KOPT-K1 (cell line): ENCODE data around the gene MSANTD2.
A peak's percentile ranks its signal among the peaks of the same experiment; 100 is the strongest.

Source experiments
- H3K27ac ChIP-seq: fragments of 200-600 bp; sonication (generic); 2 replicates; pipeline ENCODE4 v1.5.1; 2016; ENCODE audit warnings: antibody characterized with exemption, mild to moderate bottlenecking, low read depth, low read length; ENCODE audit not compliant: poor library complexity, severe bottlenecking
- H3K36me3 ChIP-seq: fragments of 200-600 bp; sonication (generic); 2 replicates; pipeline ENCODE4 v1.5.1; 2017; ENCODE audit warnings: antibody characterized with exemption, mild to moderate bottlenecking, low read length, moderate library complexity; ENCODE audit not compliant: insufficient read depth
- H3K9me3 ChIP-seq: fragments of 200-600 bp; sonication (generic); 2 replicates; pipeline ENCODE4 v1.5.1; 2017; ENCODE audit warnings: antibody characterized with exemption, low read length, mild to moderate bottlenecking; ENCODE audit not compliant: insufficient read depth, poor library complexity, severe bottlenecking

MSANTD2 gene

DNA sequence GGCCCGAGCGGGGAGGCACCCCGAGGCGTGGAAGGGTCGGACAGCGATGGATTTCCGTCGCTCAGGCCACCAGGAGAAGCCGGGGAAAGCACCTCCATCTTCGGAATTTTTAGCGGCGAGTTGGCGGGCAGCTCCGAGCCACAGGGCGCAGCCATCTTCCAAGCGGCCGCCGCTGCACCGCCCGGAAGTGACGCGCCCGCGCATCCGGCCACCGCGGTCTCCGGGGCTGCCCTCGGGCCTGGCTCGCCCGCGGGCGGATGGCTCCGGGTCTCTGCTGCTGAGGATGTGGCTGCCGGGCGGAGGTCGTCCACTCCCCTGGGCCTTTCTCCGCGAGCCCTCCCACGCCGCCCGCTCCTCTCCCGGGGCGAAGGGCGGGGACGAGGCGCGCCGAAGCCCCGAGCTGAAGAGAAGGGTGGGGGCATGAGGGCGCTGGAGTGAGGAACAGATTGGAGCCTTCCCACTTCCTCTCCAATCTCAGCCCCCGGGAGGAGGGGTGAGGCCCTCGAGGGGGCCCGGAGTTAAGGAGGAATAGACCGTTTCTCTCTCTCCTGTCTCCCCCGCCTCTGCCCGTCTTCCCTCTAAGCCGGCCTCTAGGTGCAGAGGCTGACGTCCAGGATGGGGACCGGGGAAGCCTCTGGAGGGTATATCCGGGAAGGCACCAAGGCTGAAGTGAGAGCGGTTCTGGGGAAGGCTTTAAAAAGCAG is at the start of gene MSANTD2:
MSANTD2 (minus strand) TSS at position 181 of the 704 bp plus-strand sequence; CDS start at position 155, 26 bp downstream.
- H3K27ac ChIP-seq: peak within 1 kb of the TSS; percentile 61
- no peaks in the 10 kb centered on the region for H3K36me3 ChIP-seq
- no peaks in the 10 kb centered on the region for H3K9me3 ChIP-seq

DNA sequence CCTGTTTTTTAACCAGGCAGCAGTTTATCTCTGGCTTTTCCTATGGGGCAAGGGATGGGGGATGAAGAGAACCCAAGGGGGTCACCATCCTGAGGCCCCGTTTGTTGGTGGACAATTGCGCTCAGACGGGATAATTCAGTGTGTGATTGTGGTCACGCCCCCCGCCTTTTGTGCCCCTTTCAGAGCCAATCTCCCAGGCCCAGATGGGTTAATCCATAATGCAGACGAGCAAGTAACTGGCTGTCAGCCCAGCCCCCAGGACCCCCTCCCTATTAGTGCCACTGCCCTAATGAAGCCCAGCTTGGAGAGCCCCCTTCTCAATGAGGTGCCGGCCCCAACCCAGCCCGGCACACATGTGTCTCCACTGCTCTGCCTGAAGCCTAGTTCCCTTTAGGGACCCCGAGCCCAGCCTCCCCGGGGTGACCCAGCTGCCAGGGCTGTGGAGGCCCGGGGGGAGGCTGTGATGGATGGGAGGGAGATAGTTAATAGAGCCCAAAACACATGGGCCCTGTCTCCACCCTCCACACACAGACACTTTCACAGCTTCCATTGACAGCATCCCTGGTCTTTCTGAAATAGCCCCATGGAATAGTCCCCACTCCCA is 46.0 kb upstream of the MSANTD2 start:
- no peak overlapping the region for H3K27ac ChIP-seq
- H3K9me3 ChIP-seq: peaks cover 6% of the 10 kb centered on the region
- H3K36me3 ChIP-seq: no peaks in the 10 kb centered on the region

DNA sequence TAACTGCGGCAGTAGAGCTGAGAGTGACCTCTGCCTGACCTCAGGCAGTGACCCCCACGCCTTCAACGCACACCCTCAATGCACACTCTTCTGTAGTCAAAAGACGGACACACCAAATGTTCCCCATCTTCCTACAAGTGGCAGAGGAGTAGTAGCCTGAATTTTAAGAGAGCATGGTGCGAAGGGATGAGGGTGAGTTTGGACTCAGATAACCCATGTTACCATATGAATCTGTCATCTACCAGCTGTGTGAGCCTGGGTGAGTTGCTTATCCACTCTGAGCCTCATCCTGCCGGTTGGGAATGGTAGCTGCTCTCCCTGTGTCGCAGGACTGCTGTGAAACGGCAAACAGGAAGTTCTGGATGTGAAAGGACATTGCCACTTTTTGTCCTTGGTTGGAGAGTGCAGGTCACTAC is 44.5 kb upstream of the MSANTD2 start:
- Histone ChIP-seq H3K27ac (no peak overlapping the region), H3K9me3 (peaks cover 6% of the 10 kb centered on the region), H3K36me3 (no peaks in the 10 kb centered on the region)

- no peak overlapping the region for H3K27ac ChIP-seq
- no peaks in the 10 kb centered on the region for H3K36me3 ChIP-seq
- H3K9me3 ChIP-seq: no peaks in the 10 kb centered on the region
Observed at GRCh38 chr11:124843616-124843910, 43.4 kb upstream of the MSANTD2 start.

DNA sequence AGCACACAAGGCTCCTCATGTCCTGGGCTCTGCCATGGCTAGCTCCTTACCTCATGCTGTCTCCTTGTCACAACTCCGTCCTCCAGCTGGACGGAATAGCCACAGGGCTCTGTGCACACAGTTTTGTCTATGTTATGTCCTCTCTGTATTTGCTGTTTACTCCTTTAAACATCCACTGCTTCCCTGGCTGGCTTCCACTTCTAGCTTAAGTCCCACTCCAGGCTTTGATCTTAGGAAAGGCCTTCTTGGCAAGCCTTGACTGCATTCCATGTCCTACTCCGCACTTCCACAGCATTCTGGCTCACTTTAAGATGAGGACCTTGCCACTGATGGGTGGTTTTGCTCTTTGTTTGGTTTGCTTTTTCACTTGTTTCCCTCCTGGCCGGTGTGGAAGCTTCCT is 42.1 kb upstream of the MSANTD2 start:
- no peaks in the 10 kb centered on the region for H3K9me3 ChIP-seq
- no peak overlapping the region for H3K27ac ChIP-seq
- H3K36me3 ChIP-seq: no peaks in the 10 kb centered on the region

DNA sequence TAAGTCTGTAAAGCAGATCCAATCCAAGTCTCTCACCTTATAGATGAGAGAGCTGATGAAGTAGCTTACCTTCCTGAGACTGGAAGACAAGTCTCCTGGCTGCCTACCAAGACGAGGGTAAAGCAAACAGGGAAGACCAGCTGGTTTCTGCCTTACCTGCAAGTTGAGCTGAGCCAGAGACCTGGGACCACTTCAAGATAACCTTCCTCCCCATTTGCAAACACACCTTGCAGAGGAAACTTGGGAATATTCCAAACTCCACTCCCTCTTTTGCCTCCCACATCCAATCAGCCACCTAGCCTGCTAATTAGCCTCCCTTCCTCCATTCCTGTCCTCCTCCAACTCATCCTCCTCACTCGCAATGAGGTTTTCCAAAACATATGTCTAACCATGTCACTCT is 41.6 kb upstream of the MSANTD2 start:
- H3K36me3 ChIP-seq: no peaks in the 10 kb centered on the region
- H3K27ac ChIP-seq: no peak overlapping the region
- no peaks in the 10 kb centered on the region for H3K9me3 ChIP-seq

DNA sequence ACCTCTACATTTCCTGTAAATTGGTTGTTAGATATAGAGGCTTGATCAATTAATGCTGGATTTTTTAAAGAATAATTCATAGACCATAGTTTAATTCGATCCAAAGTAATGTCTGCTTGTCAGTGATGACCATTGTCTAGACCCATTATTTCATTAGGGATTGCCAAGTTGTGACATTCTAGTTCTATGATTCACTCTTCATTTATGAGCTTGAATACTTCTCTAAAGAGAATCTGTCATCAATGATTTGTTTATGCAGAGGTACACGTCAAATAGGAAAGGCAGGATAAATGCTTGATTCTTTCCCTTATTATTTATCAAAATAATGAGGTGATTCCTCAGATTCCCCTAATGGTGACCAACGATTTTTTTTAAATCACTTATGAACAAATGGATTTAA is 41.0 kb upstream of the MSANTD2 start:
- Histone ChIP-seq H3K36me3 (no peaks in the 10 kb centered on the region), H3K9me3 (no peaks in the 10 kb centered on the region), H3K27ac (no peak overlapping the region)

GRCh38 chr11:124840666-124841065 is 40.5 kb upstream of the MSANTD2 start:
- H3K9me3 ChIP-seq: no peaks in the 10 kb centered on the region
- no peaks in the 10 kb centered on the region for H3K36me3 ChIP-seq
- H3K27ac ChIP-seq: no peak overlapping the region

DNA sequence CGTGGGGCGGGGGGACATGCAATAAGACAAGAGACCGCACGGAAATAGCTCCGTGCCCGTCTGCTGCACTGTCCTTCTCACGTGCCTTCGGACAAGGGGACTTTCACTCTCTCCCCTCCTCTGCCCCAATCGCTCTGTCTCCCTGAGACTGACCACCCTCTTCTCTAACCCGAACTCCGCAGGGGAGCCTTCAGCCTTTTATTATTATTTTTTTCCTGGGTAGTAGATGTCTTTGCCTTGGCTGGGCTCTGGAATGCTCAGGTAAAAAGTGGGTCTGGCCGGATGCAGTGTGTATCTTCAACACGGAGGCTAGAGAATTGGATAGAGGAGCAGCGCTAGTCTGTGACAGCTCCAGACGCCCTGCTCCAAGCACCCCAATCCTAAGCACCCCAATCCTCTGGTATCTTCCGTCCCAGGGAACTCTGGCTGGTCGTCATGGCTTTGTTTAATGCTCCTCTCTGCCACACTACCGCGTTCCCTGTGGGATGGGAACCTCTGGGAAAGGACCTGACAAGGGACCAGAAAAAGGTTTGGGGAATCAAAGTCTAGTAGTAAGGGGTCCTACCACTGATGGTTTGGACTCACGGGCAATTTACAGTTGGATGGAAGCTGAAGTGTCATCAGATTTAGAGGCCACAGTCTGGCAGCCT is 39.9 kb upstream of the MSANTD2 start:
- no peaks in the 10 kb centered on the region for H3K9me3 ChIP-seq
- H3K36me3 ChIP-seq: no peaks in the 10 kb centered on the region
- H3K27ac ChIP-seq: no peak overlapping the region

GRCh38 chr11:124839128-124839971 is 39.1 kb upstream of the MSANTD2 start:
- Histone ChIP-seq H3K36me3 (no peaks in the 10 kb centered on the region), H3K9me3 (no peaks in the 10 kb centered on the region), H3K27ac (no peak overlapping the region)

DNA sequence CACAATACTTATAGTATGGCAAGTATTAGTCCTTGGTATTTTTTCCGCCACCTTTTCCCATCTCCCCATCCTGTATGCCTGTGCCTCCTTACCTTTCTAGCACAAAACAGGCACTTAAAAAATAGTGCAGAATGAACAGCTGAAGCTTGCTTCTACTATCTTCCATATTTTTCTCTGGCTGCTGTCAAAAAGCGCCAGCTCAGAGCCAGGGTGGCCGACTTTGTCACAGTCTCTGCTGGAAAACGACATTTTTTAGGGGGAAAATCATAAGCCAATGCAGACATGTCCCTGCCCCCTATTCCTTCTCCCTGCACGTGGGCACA is 38.6 kb upstream of the MSANTD2 start:
- H3K27ac ChIP-seq: no peak overlapping the region
- H3K9me3 ChIP-seq: no peaks in the 10 kb centered on the region
- no peaks in the 10 kb centered on the region for H3K36me3 ChIP-seq

DNA sequence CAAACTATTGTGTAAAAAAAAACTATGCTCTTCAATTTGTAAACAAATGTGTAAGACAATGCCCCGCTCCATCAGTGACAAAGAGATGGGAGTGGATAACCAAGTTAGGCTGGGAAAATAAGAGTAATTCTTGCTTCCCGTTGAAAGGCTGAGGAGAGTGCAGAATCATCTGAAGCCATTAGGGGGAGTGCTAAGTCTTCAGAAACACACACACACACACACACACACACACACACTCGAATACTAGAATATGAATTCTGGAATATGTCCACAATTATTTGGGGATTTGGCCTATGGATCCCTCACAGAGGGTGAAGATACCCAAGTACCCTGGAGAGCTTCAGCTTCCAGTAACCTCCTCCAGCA is 37.3 kb upstream of the MSANTD2 start:
- Histone ChIP-seq H3K9me3 (no peaks in the 10 kb centered on the region), H3K27ac (no peak overlapping the region), H3K36me3 (no peaks in the 10 kb centered on the region)

DNA sequence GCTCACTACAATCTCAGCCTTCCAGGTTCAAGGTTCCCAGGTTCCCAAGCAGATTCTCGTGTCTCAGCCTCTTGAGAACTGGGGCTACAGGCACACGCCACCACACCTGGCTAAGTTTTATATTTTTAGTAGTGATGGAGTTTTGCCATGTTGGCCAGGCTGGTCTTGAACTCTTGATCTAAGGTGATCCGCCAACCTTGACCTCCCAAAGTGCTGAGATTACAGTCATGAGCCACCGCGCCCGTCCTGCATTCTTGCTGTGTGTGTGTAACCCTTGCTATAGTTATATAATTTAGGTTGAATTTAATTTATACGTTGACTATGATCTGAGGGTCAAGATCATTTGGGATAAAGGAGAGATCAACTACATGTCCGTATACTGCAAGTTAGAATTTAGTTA is 35.7 kb upstream of the MSANTD2 start:
- Histone ChIP-seq H3K9me3 (no peaks in the 10 kb centered on the region), H3K36me3 (no peaks in the 10 kb centered on the region), H3K27ac (no peak overlapping the region)

- no peaks in the 10 kb centered on the region for H3K9me3 ChIP-seq
Observed at GRCh38 chr11:124834526-124835180, 34.4 kb upstream of the MSANTD2 start.

GRCh38 chr11:124832571-124832970 is 32.4 kb upstream of the MSANTD2 start:
- no peak overlapping the region for H3K27ac ChIP-seq
- H3K36me3 ChIP-seq: no peaks in the 10 kb centered on the region
- H3K9me3 ChIP-seq: no peaks in the 10 kb centered on the region

More at GRCh38 chr11:124834526-124835180, 34.4 kb upstream of the MSANTD2 start:
- H3K36me3 ChIP-seq: no peaks in the 10 kb centered on the region
- H3K27ac ChIP-seq: no peak overlapping the region
